Stimulated activated CD4-positive, alpha-beta T cell treated with anti-CD3 and anti-CD28 coated beads, TNF-alpha, amount 100 ng/mL, for 48 hours (primary cell): ENCODE results near the gene TCF21.
"Not testable (repeated sequence)": the region's sequence is repeated elsewhere in the genome, so short reads cannot be mapped to it uniquely, and the experiment has no call there.

Experiments
- DNase-seq, 3 donors: peaks; one replicate each; pipeline ENCODE4 v3.0.0-alpha.2; 2020; ENCODE audit warnings: low read depth in 3 of 3

The TCF21 gene

GRCh38 chr6:133923938-133924593 is 35.2 kb downstream of the TCF21 start:
- peak in 2 of 3 donors; percentile 12 to 13 for DNase-seq

GRCh38 chr6:133931221-133931620 is 42.3 kb downstream of the TCF21 start:
- DNase-seq: not testable (repeated sequence)

DNA sequence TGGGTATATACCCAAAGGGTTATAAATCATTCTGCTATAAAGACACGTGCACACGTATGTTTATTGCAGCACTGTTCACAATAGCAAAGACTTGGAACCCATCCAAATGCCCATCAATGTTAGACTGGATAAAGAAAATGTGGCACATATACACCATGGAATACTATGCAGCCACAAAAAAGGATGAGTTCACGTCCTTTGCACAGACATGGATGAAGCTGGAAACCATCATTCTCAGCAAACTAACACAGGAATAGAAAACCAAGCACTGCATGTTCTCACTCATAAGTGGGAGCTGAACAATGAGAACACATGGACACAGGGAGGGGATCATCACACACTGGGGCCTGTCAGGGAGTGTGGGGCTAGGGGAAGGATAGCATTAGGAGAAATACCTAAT is 47.4 kb downstream of the TCF21 start:
- DNase-seq: not testable (repeated sequence)

DNA sequence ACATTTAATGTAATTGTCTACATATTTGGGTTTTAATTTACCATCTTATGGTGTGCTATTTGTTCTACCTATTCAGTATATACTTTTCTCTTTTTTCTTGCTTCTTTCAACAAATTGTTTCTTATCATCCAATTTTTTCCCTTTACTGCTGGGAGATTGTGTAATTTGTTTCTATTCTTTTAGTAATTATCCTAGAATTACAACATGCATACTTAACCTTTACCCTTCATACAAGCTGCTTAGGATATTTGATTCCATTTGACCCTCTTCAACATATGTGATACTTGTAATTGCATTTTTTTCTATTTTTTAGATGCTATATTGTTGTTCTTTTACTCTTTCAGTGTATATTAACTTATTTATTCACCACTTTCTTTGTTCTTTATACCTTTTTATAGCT is 49.0 kb downstream of the TCF21 start:
- no peak for DNase-seq

DNA sequence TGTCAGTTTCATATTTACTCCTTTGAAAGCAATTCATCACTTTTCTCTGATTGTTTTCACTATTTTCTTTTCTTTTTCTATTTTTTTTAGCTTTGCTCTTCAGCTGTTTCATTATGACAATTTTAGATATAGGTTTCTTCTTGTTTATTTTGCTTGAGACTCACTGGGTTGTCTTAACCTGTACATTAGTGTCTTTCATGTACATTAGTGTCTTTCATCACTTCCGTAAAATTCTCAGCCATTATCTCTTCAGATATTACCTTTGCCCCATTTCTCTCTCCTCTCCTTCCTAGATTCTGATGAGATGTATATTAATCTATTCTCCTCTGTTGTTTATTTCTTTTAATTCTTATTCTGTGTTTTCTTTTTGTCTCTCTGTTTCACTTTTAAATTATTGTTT is 49.6 kb downstream of the TCF21 start:
- DNase-seq: no peak

GRCh38 chr6:133939778-133940667 is 51.1 kb downstream of the TCF21 start:
- no peak for DNase-seq
